Measurements from ENCODE around the gene COMMD2.

Gene COMMD2

DNA sequence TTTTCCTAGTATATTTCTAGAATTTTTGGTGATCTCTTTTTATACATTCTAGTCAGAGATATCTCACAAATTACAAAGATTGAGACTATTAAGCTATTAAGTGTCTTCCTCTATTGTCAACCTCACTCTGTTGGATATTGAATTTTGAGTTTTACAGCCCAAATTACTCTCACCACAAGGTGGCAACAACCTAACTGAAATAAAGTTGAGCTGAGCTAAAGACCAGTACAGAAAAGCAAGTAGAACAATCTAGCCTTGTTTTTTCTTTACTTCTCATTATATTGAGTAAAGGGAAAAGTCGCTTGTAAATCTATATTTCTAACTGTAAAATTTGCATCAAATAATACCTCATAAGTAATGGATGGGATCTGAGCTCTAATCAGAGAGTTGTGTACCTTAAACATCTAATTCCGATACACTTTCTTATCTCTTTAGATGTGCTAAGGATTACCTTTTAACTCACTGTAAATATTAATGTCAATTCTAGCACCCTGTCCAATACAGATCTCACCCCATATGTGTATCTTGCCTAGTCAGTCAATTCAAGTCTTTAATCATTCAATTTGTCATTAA, 13.6 kb upstream of the COMMD2 start:
- H3K27ac ChIP-seq: no peak overlapping the region

GRCh38 chr3:149764302-149764701, 12.0 kb upstream of the COMMD2 start:
- H3K27ac ChIP-seq: no peak overlapping the region

More for the DNA sequence above, 13.6 kb upstream of the COMMD2 start:
- H3K4me3 ChIP-seq: no peak overlapping the region

DNA sequence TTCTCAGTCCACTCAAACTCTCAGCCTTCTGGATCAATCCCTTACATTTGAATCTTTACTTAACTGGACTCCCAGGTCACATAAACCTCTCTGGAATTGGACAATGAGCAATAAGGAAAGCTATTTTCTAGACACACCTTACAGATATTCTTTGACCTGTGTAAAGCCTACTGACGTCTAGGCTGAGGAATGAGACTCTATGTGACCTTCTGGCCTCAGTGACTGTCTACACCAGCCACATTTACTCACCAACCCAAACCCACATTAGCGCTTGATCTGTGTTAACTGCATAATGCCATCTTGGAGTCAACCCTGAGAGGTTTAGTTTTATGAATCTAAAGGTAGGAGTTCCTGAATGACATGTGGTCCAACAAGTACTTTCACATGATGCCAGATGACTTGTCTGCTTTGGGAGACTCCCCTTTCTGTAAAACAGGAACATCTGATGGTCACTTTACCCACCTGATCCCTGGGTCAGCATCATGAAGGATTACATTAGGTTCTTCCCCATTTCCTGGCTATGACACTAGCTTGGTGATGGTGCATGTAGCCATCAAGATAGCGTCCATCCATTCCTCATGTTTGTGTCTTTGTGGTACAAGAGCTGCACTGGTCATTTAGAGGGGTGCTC, 11.4 kb upstream of the COMMD2 start:
- Histone ChIP-seq H3K27ac (no peak overlapping the region), H3K4me3 (no peak overlapping the region)

More at GRCh38 chr3:149764302-149764701, 12.0 kb upstream of the COMMD2 start:
- H3K4me3 ChIP-seq: no peak overlapping the region

DNA sequence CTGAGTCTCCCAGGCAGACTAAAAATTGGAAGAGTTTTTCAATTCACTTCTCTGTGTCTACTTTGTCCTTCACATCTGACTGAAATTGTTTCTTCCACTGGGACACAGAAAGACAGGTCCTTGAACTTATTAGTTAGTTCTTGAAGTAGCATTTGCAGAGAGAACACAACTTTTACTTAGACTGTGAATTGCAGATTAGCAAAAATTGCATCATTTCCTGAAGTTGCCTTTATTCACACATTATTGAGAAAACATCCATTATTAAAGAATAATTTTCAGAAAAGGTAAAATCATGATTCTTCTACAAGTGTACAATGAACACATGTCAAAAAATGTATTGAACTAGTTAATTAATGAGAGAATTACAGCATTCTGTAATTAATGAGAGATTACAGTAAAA, 1.4 kb upstream of the COMMD2 start:
- Histone ChIP-seq H3K4me3 (no peak overlapping the region), H3K27ac (no peak overlapping the region)

- peak overlapping the region; percentile 58 to 94 (median 69) for H3K4me3 ChIP-seq
- peak overlapping the region in 17 of 21 experiments; percentile 43 to 88 (median 83) for H3K27ac ChIP-seq
These were observed 473 bp upstream of the COMMD2 start for GRCh38 chr3:149752788-149753136.

- H3K27ac ChIP-seq: peak overlapping the region in 18 of 21 experiments; percentile 43 to 88 (median 80)
- peak overlapping the region; percentile 58 to 94 (median 69) for H3K4me3 ChIP-seq
These were observed 738 bp downstream of the COMMD2 start for GRCh38 chr3:149751551-149751950.

DNA sequence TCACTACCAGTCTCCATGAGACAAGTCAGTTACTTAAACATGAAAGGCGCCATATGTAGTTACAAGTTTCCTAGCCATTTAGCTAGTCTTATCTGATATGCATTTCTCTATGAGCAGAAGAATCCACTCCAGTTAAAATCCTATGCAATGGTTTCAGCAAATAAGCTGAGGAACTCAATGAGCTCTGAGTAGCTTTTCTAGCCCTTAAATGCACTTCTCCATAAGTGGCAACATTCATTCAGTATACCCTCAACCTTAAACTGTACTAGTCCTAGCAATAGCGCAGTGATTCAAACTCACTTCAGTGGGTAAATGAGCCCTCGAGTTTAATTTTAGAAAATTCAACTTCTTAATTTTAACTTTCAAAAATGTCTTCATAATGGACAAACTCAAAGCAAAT, 7.7 kb downstream of the COMMD2 start:
- Histone ChIP-seq H3K4me3 (no peak overlapping the region), H3K27ac (peak overlapping the region in 1 of 21 experiments; percentile 50)

- no peak overlapping the region for H3K4me3 ChIP-seq
- no peak overlapping the region for H3K27ac ChIP-seq
These were observed 8.1 kb downstream of the COMMD2 start for GRCh38 chr3:149744151-149744550.

DNA sequence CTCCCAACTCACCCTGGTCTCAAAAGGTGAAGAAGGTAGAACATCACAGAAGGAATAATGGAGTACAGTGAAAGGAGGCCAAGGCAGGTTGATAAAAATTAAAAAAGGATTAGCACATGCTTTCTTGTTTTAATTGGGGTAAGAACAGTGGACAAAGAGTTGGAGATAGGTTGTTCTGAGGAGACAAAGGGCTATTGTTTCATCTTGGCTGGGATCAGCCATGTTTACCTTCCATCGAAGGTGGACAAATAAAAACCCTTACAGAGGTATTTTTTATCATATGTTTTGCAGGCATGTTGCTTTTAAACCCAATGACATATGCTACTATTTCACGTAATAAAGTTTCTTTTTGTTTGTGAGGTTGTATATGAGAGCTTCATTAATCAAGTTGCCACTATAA, 12.9 kb downstream of the COMMD2 start:
- H3K4me3 ChIP-seq: no peak overlapping the region
- H3K27ac ChIP-seq: no peak overlapping the region

DNA sequence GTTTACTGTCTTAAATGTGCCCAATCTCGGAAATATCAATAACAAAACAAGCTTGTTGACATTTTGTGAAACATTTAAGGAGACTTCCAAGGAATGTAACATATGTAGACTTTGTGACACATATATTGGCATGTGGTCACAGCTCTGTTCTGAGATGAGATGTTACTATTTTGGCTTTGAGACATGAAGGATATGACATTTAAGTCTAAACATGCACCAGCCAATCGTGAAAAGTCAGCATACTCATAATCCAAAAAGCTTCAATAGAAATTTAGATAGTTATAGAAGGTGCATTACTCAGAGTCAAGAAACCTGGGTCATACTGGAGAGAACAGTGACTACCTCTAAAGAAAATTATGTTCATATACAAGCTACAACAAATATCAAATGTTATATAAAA, 13.4 kb downstream of the COMMD2 start:
- Histone ChIP-seq H3K27ac (no peak overlapping the region), H3K4me3 (no peak overlapping the region)

DNA sequence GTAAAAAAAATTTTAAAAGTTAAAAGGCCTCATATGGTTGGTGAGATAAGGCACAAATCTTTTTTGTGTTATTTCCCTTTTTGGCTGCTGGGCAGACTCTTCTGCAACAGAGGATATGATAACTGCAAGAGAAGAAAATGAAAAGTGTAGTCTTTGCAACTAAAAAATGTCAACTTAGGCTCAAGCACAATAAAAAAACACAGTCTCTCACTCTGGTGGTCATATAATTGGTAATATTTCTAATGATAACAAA, 15.4 kb downstream of the COMMD2 start:
- H3K27ac ChIP-seq: peak overlapping the region in 1 of 21 experiments; percentile 17
- H3K4me3 ChIP-seq: no peak overlapping the region

DNA sequence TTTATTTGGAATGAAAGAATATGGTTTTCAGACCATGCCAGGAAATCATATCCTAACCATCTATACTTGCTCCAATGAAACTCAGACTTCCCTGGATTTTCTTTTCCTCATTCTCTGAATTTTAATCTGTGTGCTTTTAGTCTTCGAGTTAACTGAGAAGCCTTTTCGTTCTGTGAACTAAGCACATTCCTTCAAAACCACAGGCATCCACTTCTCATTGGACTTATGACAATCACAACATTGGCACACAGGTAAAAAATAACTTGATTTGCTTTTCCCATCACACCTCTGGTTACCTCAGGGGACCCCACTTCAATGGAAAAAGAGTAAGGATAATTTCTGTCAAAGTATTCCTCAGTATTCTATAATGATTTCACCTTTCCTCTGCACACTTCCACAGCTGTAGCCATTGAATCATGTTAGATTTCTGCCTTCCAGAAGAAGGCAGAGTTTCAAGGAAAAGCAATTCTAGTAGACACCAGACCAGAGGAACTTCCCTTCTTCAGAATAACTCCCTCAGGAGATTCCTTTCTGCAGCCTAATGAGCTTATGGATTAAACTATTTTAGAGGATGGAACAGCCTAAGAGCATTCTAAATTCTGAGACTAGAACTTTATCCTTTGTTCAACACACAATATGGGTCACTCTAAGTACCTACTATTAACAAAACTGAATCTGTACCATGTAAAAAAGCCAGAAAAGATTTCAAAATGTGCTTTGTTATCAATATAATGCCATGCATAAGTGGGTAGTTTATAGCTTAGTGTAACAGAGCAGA, 15.9 kb downstream of the COMMD2 start:
- Histone ChIP-seq H3K4me3 (no peak overlapping the region), H3K27ac (peak overlapping the region in 1 of 21 experiments; percentile 17)

GRCh38 chr3:149732234-149732633, 20.1 kb downstream of the COMMD2 start:
- Histone ChIP-seq H3K27ac (no peak overlapping the region), H3K4me3 (no peak overlapping the region)

DNA sequence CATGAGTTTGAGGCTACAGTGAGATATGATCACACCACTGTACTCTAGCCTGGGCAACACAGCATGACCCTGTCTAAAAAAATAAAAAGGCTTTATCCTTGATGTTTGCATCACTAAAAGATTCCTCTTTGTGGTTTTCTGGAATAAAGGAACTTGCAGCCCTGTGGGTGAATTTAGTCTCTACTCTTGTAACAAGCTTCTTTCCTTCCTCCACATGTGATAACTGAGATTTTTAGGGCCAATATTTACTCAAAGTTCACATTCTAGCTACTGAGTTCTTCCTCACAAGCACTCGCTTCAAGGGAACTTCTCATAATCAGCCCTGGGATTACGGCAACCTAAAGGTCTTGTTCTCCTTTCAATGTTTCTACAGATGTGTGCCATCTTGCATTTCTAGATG, 24.6 kb downstream of the COMMD2 start:
- Histone ChIP-seq H3K27ac (no peak overlapping the region), H3K4me3 (no peak overlapping the region)

GRCh38 chr3:149726716-149727407, 25.4 kb downstream of the COMMD2 start:
- Histone ChIP-seq H3K4me3 (no peak overlapping the region), H3K27ac (no peak overlapping the region)

DNA sequence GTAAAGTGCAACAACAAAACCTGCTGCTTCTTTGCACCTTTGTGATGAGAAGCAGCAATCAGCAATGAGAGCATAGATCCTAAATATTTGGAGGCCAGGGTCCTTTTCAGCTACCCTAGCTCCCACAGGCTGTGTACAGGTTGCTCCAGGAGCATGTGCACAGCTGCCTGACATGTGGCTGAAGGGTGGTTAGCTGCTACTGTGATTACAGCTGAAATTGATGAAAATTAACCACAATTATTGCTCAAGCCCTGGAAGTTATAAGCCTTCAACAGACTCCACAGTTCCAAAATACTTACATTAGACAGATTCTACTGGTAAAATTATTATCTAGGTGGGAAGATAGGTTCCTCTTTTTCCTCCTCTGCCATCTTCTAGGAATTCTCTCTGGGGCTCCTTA, 28.5 kb downstream of the COMMD2 start:
- Histone ChIP-seq H3K27ac (no peak overlapping the region), H3K4me3 (no peak overlapping the region)

GRCh38 chr3:149720918-149721317, 31.4 kb downstream of the COMMD2 start:
- no peak overlapping the region for H3K27ac ChIP-seq
- H3K4me3 ChIP-seq: no peak overlapping the region

DNA sequence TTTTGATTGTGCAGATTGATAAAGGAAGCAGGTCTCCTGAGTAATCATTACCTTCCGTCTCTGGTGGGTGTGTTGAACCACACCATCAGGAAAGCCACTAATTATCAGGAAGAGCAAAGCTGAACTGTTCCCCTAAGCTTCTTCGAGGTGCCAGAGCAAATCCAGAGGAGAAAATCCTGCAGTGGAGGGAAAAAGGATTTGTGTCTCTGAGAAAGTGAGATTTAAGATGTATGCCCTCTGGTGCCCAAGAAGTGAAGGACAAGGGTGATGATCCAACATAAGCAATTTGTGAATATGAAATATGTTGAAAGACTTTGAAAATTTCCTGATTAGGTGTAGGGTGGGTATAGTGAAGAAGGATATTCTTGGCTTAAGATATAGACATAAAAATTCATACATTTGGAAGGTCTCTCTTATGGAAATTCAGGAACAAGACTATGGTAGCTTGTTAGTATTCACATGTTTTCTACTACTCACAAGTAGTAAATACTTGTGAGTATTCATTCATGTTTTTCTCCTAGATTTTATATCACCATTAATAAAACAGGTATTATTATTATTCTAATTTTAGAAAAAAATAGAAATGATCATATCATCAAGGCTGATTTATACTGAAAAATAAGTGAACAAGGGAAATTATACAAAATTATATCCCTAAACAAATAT, 34.8 kb downstream of the COMMD2 start:
- Histone ChIP-seq H3K4me3 (no peak overlapping the region), H3K27ac (peak overlapping the region in 1 of 21 experiments; percentile 2)

DNA sequence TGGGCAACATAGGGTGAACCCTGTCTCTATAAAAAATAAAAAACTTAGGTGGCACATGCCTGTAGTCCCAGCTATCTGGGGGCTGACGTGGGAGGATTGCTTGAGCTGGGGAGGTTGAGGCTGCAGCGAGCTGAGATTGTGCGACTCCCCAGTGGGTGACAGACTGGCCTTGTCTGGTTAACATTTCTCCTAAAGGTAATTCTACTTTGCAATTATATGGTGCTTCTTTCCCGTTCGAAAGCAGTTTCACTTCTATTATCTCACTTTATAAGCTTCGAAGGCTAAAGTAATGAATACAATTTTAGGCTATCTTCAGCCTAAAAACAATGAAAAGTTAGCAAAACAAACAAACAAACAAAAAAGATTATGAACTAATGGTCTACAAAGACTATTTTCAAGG, 35.3 kb downstream of the COMMD2 start:
- H3K27ac ChIP-seq: peak overlapping the region in 1 of 21 experiments; percentile 2
- H3K4me3 ChIP-seq: no peak overlapping the region

- no peak overlapping the region for H3K4me3 ChIP-seq
- H3K27ac ChIP-seq: no peak overlapping the region
These were observed 37.0 kb downstream of the COMMD2 start for GRCh38 chr3:149715247-149715646.
